MM.1S (cell line): Measurements from ENCODE around the gene CDC42BPA.

ENCODE experiments used
- DNase-seq: peaks from one replicate; pipeline ENCODE4 v3.0.0-alpha.2; 2015
- H2AFZ ChIP-seq: fragments of 300-600 bp; sonication (generic); 2 replicates; pipeline ENCODE4 v1.6.0; 2016; ENCODE audit warnings: antibody characterized with exemption, low read length
- H3F3A ChIP-seq: fragments of 300-600 bp; sonication (generic); 2 replicates; pipeline ENCODE4 v1.6.1; 2016; ENCODE audit warnings: mild to moderate bottlenecking, antibody characterized with exemption, low read length, moderate library complexity, mixed read lengths; ENCODE audit not compliant: insufficient read depth
- H3K27ac ChIP-seq: fragments of 300-600 bp; sonication (generic); 2 replicates; pipeline ENCODE4 v1.5.1; 2016; ENCODE audit warnings: mild to moderate bottlenecking, low read length
- H3K27me3 ChIP-seq: fragments of 300-600 bp; sonication (generic); replicated peaks from 2 replicates; pipeline ENCODE4 v1.6.0; 2016; ENCODE audit warnings: low read length; ENCODE audit not compliant: insufficient read depth
- H3K36me3 ChIP-seq: fragments of 300-600 bp; sonication (generic); replicated peaks from 2 replicates; pipeline ENCODE4 v1.6.1; 2016; ENCODE audit warnings: mild to moderate bottlenecking, low read length, mixed read lengths; ENCODE audit not compliant: insufficient read depth
- H3K4me1 ChIP-seq: fragments of 300-600 bp; sonication (generic); 2 replicates; pipeline ENCODE4 v1.6.1; 2016; ENCODE audit warnings: low read length, mixed read lengths
- H3K4me2 ChIP-seq: fragments of 300-600 bp; sonication (generic); 2 replicates; pipeline ENCODE4 v1.6.0; 2016; ENCODE audit warnings: low read depth, low read length
- H3K4me3 ChIP-seq: fragments of 300-600 bp; sonication (generic); 2 replicates; pipeline ENCODE4 v1.5.1; 2016; ENCODE audit warnings: low read length, mixed read lengths
- H3K79me2 ChIP-seq: fragments of 300-600 bp; sonication (generic); 2 replicates; pipeline ENCODE4 v1.6.1; 2016; ENCODE audit warnings: mixed run types, low read length, mixed read lengths
- H3K9ac ChIP-seq: fragments of 300-600 bp; sonication (generic); 2 replicates; pipeline ENCODE4 v1.6.1; 2016; ENCODE audit warnings: low read length, mixed read lengths
- H3K9me2 ChIP-seq: fragments of 300-600 bp; sonication (generic); replicated peaks from 2 replicates; pipeline ENCODE4 v1.6.1; 2016; ENCODE audit warnings: mild to moderate bottlenecking, low read length, mixed read lengths; ENCODE audit not compliant: insufficient read depth
- H3K9me3 ChIP-seq: fragments of 300-600 bp; sonication (generic); replicated peaks from 2 replicates; pipeline ENCODE4 v1.6.1; 2016; ENCODE audit warnings: mild to moderate bottlenecking, low read length, mixed read lengths; ENCODE audit not compliant: insufficient read depth
- H4K20me1 ChIP-seq: fragments of 300-600 bp; sonication (generic); 2 replicates; pipeline ENCODE4 v1.6.1; 2016; ENCODE audit warnings: mild to moderate bottlenecking, low read length, moderate library complexity, mixed read lengths; ENCODE audit not compliant: insufficient read depth
- EZH2 ChIP-seq: fragments of 300-600 bp; sonication (generic); optimal IDR thresholded peaks from 2 replicates; pipeline ENCODE3; 2017; ENCODE audit warnings: low read depth, mild to moderate bottlenecking, antibody characterized with exemption, low read length, mixed read lengths
- EZH2phosphoT487 ChIP-seq: fragments of 300-600 bp; sonication (generic); IDR thresholded peaks from 2 replicates; pipeline ENCODE4 v1.6.1; 2018; ENCODE audit warnings: antibody characterized with exemption, low read length
- TF ChIP-seq, protein P1 (sequence below): fragments of 300-600 bp; sonication (generic); IDR thresholded peaks from 2 replicates; pipeline ENCODE4 v1.5.1; 2016; ENCODE audit warnings: antibody characterized with exemption, low read length, mixed read lengths

The CDC42BPA gene

DNA sequence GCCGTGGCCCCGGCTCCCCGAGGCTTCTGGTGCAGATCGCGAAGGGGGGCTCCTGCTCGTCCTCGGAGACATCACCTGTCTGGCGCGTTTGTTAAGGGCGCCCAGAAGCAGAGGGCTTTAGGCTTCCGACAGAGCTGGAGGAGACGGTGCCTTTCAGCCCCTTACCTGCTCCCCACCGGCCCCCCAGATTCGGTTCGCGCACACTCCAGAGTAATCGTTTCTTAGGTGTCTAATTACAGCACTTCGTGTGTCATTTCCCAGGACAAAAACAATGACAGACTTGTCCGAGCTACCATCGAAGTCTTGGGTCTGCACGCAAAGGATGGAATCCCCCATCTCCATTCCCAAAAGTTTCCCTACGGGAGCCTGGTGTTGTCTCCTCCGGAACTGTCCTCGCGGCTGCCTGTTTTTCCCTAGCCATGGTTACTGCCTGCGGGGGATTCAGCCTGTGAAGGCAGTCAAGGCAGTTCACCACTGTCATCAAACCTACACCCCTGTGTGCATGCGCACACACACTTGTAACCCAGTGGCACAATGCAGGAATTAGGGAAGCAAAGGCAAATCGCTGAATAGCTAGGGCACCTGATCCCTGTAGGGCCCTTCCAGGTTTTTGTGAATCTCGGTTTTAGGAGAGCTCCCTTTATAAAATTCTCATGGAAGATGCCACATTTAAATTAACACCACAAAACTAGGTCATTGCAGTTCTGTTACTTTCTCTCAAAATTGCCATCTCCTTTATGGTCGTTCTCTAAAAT lies 738 bp upstream of the CDC42BPA start:
- Histone ChIP-seq H3K36me3 (no peaks in the 10 kb centered on the region), H3K9me3 (no peaks in the 10 kb centered on the region), H4K20me1 (no peaks in the 10 kb centered on the region), H3K9me2 (no peaks in the 10 kb centered on the region), H3K27me3 (peaks cover 6% of the 10 kb centered on the region; the same call in 1 of the 2 replicates), H3K4me2 (peak overlapping the region; percentile 55), H3K79me2 (peaks cover 22% of the 10 kb centered on the region), H3K4me3 (peak overlapping the region; percentile 77), H3K4me1 (peaks cover 15% of the 10 kb centered on the region), H2AFZ (peak overlapping the region; percentile 69), H3K27ac (no peak overlapping the region), H3K9ac (peak overlapping the region; percentile 32; the same call in 1 of the 2 replicates), H3F3A (no peaks in the 10 kb centered on the region; the same call in 1 of the 2 replicates)
- DNase-seq = no peak
- TF ChIP-seq, protein P1, sequence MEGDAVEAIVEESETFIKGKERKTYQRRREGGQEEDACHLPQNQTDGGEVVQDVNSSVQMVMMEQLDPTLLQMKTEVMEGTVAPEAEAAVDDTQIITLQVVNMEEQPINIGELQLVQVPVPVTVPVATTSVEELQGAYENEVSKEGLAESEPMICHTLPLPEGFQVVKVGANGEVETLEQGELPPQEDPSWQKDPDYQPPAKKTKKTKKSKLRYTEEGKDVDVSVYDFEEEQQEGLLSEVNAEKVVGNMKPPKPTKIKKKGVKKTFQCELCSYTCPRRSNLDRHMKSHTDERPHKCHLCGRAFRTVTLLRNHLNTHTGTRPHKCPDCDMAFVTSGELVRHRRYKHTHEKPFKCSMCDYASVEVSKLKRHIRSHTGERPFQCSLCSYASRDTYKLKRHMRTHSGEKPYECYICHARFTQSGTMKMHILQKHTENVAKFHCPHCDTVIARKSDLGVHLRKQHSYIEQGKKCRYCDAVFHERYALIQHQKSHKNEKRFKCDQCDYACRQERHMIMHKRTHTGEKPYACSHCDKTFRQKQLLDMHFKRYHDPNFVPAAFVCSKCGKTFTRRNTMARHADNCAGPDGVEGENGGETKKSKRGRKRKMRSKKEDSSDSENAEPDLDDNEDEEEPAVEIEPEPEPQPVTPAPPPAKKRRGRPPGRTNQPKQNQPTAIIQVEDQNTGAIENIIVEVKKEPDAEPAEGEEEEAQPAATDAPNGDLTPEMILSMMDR = no peak
- TF ChIP-seq EZH2phosphoT487 = no peak
- TF ChIP-seq EZH2 = no peak

DNA sequence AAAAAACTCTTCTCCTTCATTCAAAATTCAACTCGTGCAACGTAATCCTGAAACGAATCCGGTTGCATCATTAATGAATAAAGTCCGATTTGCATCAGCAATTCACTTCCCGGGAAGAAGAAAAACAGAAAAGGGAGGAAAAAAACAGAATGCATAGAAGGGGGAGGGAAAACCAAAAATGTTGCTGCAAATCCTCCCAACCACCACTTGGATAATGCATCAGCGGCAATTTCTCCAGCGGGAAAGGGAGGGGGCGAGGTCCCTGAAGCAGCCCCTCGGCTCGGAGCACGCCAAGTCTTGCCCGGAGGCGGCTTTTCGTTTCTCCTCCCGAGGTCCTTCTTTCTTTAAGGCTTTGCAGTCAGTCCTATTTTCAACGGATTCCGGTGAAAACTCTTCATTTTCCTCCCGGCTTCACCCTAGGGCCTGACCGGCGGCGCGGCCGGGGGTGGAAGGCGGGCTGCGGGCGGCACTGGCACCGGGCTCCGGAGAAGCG lies 723 bp downstream of the CDC42BPA start:
- H3K79me2 ChIP-seq = peaks cover 28% of the 10 kb centered on the region
- peak overlapping the region; percentile 67 for H3K4me2 ChIP-seq
- no peaks in the 10 kb centered on the region for H3K9me3 ChIP-seq
- DNase-seq = peak; percentile 47
- peak overlapping the region; percentile 65 for H2AFZ ChIP-seq
- H3K27ac ChIP-seq = no peak overlapping the region; the same call in 1 of the 2 replicates
- no peaks in the 10 kb centered on the region for H4K20me1 ChIP-seq
- peak overlapping the region; percentile 77 for H3K4me3 ChIP-seq
- peaks cover 6% of the 10 kb centered on the region; the same call in 1 of the 2 replicates for H3K27me3 ChIP-seq
- H3K9me2 ChIP-seq = no peaks in the 10 kb centered on the region
- no peaks in the 10 kb centered on the region; the same call in 1 of the 2 replicates for H3F3A ChIP-seq
- peaks cover 15% of the 10 kb centered on the region for H3K4me1 ChIP-seq
- TF ChIP-seq, protein P1 = peak; percentile 19; the same call in 1 of the 2 replicates
- TF ChIP-seq EZH2phosphoT487 (no peak), EZH2 (no peak)
- no peaks in the 10 kb centered on the region for H3K36me3 ChIP-seq
- peak overlapping the region; percentile 61; the same call in 1 of the 2 replicates for H3K9ac ChIP-seq

DNA sequence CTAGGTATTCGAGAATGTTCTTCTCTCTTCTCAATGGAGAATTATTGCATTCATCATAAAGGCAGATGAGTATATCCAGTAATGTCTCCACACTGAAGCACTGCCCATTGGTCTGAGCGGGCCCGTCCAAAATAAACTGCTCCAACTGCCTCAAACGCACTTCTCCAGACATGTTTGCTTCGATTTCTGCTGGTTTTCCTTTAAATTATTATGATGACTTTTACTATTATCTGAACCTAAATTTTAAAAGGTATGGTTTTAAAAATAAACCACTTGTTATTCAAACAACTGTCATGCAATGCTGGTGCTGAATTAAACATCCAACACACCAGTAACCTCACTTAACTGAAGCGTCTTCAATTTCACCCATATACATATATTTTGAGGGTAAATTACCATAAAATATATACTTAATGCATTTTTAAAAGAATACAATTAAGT lies 1.3 kb downstream of the CDC42BPA start:
- Histone ChIP-seq H3K9me2 (no peaks in the 10 kb centered on the region), H3K4me2 (peak overlapping the region; percentile 67), H3K9ac (no peak overlapping the region), H3K27me3 (peaks cover 6% of the 10 kb centered on the region; the same call in 1 of the 2 replicates), H3K4me1 (peaks cover 15% of the 10 kb centered on the region), H2AFZ (no peak overlapping the region), H3K9me3 (no peaks in the 10 kb centered on the region), H3K36me3 (no peaks in the 10 kb centered on the region), H3K79me2 (peaks cover 28% of the 10 kb centered on the region), H3F3A (no peaks in the 10 kb centered on the region; the same call in 1 of the 2 replicates), H4K20me1 (no peaks in the 10 kb centered on the region), H3K27ac (no peak overlapping the region), H3K4me3 (peak overlapping the region; percentile 77)
- TF ChIP-seq EZH2 = no peak
- TF ChIP-seq, protein P1 = no peak
- no peak for TF ChIP-seq EZH2phosphoT487
- no peak for DNase-seq
